NCI-H1417 (cell line): Measurements from ENCODE around the gene IGFBP1.

Experiments used
- DNase-seq, 3 experiments: peaks; one replicate each; lab custom pipeline; 2025; lab: John Stamatoyannopoulos, UW

IGFBP1 gene

GRCh38 chr7:45881280-45881758, 7.0 kb upstream of the IGFBP1 start:
- no peak for DNase-seq

- DNase-seq, result no peak
Observed at GRCh38 chr7:45881759-45882464, 6.4 kb upstream of the IGFBP1 start.

GRCh38 chr7:45882465-45882810, 5.8 kb upstream of the IGFBP1 start:
- peak; percentile 68 to 86 (median 86) for DNase-seq

GRCh38 chr7:45884136-45884535, 4.2 kb upstream of the IGFBP1 start:
- DNase-seq, result no peak

GRCh38 chr7:45885264-45885882, 2.9 kb upstream of the IGFBP1 start:
- no peak for DNase-seq

GRCh38 chr7:45886931-45887667, 1.2 kb upstream of the IGFBP1 start:
- peak in 1 of 3 experiments; percentile 15 for DNase-seq

GRCh38 chr7:45888993-45889366, 692 bp downstream of the IGFBP1 start:
- no peak for DNase-seq

- DNase-seq, result peak in 1 of 3 experiments; percentile 31
Observed at GRCh38 chr7:45889367-45890067, 1.2 kb downstream of the IGFBP1 start.

GRCh38 chr7:45890125-45890901, 2.0 kb downstream of the IGFBP1 start:
- no peak for DNase-seq

- DNase-seq, result peak; percentile 17 to 77 (median 45)
Observed at GRCh38 chr7:45890902-45891461, 2.7 kb downstream of the IGFBP1 start.

- no peak for DNase-seq
Observed at GRCh38 chr7:45891462-45892402, 3.4 kb downstream of the IGFBP1 start.

- DNase-seq, result peak in 1 of 3 experiments; percentile 8
Observed at GRCh38 chr7:45892407-45893035, 4.2 kb downstream of the IGFBP1 start.

- no peak for DNase-seq
Observed at GRCh38 chr7:45893374-45893995, 5.2 kb downstream of the IGFBP1 start.

GRCh38 chr7:45893996-45894664, 5.8 kb downstream of the IGFBP1 start:
- no peak for DNase-seq

GRCh38 chr7:45894665-45895062, 6.4 kb downstream of the IGFBP1 start:
- no peak for DNase-seq

- DNase-seq, result no peak
Observed at GRCh38 chr7:45897042-45897690, 8.9 kb downstream of the IGFBP1 start.

GRCh38 chr7:45898222-45898621, 9.9 kb downstream of the IGFBP1 start:
- no peak for DNase-seq

GRCh38 chr7:45901566-45901965, 13.3 kb downstream of the IGFBP1 start:
- DNase-seq, result no peak
